HG03432 (cell line): ENCODE measurements around the gene SPTB.

Source experiments
- ATAC-seq: cut with Tn5 transposase; IDR thresholded peaks from one replicate; pipeline ENCODE4 v1.9.1; 2021; ENCODE audit warnings: mild to moderate bottlenecking, moderate library complexity; ENCODE audit not compliant: unreplicated experiment

SPTB gene

GRCh38 chr14:64795211-64795610 is 84.5 kb downstream of the SPTB start:
- no peak for ATAC-seq

DNA sequence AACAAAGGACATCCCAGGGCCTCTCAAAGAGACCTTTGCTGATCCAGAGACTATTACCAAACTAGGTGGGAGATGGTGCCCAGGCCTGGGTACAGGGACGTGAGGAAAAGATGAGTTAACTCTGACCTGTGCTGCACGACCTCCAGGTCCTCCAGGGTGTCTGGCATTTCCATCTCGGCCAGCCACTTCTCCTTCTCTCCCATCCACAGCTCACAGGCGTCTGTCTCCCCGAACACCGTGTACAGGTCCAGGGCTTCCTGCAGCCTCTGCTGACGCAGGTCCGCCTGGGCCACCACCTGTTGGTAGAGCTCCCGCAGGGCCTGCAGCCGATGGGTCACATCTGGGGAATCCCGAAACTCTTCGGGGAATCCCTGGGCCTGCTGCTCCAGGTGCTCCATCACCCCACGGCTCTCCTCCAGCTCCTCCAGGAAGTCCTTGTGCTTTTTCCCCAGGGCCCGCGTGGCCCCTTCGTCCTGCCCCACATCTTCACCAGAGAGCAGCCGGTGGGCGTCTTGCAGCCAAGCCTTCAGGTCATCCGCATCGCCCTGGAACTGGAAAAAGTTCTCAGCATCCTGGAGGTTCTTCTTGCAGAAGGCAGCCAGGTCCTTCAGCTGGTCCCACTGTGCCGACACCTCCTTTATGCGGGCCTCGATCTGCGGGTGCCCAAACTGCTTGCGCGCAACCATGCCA is 86.7 kb downstream of the SPTB start:
- ATAC-seq, result no peak

DNA sequence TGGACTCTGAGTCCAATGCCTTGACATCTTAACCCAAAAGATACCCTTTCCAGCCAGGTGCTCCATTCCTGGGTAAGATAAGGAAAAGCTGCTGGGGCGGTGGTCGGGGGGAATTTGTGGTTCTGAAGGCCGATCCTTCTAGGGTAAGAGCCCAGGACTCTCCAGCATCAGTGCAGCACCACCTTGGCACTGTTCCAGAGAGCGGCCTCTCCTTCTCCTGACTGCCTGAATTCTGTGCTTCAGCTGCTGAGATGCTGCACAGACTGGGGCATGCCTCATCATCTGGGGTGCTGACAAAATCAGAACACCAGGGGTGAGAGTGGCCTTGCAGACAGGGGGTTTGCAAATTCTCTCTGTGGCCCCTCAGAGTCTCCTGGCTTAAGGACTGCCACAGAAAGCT is 87.5 kb downstream of the SPTB start:
- ATAC-seq, result no peak

DNA sequence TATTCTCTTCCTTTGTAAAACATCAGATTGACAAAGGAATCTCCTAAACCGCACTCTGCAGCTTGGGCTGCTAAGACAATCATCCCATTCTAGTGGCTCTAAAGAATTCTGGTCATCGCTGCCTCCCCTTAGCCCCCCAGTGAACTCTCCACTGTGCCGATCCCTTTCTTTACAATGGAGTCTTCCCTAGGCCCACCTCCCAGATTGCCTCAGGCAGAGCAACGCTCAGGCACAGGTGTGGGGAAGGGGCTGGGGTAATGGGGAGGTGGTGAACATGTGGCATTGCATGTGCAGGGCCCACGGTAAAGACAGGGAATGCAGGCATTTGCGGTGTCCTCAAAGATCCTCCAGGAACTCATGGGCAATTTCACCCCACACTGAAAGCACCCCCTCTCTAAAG is 89.2 kb downstream of the SPTB start:
- no peak for ATAC-seq

DNA sequence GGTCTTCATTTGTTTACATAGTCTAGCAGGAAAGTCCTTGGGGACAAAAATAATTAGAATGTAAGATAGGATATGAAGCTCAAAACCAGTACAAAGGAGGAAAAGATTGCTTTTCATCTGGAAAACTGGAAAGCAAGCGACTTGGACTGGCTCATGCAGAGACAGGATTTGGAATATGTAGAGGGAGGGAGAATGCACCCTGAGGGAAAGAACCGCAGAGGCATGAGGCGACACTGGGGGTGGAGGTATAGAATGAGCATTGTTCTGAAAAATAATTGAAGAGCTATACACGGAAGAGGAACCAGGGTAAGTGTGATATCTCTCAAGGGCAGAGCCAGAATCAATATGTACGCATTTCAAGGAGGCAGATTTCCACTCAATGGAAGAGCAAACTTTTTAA is 90.0 kb downstream of the SPTB start:
- ATAC-seq, result no peak

GRCh38 chr14:64788706-64789105 is 91.0 kb downstream of the SPTB start:
- no peak for ATAC-seq

DNA sequence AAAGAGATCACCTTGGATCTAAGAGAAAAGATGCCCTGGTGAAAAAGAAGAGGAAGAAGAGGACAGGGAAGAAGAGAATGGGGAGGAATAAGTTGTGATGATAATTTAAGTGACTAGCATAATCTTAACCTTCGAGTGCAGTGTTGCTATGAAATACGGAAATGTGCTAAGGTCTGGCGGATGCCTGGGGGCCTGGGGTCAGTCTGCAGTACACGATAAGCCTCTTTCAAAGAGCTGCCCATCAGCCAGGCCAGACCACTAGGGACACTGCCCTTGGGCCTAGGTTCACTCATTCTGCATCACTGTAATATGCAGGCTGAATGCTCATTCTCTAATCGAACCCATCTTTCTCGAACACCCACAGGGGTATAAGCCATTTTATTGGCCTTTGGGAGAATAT is 92.1 kb downstream of the SPTB start:
- no peak for ATAC-seq

- no peak for ATAC-seq
Observed at GRCh38 chr14:64786296-64787149, 93.2 kb downstream of the SPTB start.

DNA sequence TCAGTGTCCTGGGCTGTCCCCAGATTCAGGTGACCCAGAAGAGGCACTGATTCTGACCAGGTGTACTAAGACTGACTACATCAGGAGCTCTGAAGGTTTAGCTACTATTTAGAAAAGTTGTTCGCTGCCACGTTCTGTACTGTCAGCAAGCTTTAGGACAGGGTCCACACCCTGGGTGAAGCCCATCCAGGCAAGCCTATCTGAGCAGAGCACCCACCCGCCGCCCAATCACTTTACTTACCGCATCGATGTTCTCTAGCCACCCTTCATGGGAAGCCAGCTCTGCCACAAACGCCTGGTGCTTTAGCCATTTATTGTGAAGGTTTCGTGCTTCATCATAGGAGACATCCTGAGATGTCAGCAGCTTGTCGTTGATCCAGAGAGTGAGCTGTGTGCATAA is 95.7 kb downstream of the SPTB start:
- no peak for ATAC-seq

DNA sequence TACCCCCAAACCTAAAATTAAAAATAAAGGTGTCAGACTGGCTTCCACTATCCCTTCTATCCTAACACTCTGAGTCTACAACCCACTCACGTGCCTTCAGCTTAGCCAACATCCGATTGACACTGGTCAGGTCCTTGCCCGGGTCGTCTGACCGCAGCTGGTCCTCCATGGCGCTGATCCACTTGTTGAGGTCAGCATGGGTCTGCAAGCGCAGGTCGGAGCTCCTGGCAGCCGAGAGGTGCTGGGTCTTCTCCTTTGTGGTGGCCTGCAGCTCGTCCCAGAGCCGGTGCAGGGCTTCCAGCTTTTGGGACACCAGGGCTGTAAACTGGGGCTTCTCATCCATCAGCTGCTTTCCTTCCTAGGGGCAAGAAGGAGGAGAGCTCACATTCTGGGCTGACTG is 97.5 kb downstream of the SPTB start:
- ATAC-seq, result no peak

- ATAC-seq, result no peak
Observed at GRCh38 chr14:64779472-64779871, 100.2 kb downstream of the SPTB start.

- ATAC-seq, result no peak
Observed at GRCh38 chr14:64778104-64778754, 101.5 kb downstream of the SPTB start.

- ATAC-seq, result no peak
Observed at GRCh38 chr14:64777461-64777860, 102.2 kb downstream of the SPTB start.

- no peak for ATAC-seq
Observed at GRCh38 chr14:64775081-64775777, 104.5 kb downstream of the SPTB start.

- no peak for ATAC-seq
Observed at GRCh38 chr14:64774272-64774671, 105.4 kb downstream of the SPTB start.

- ATAC-seq, result no peak
Observed at GRCh38 chr14:64773577-64773976, 106.1 kb downstream of the SPTB start.

- no peak for ATAC-seq
Observed at GRCh38 chr14:64773046-64773445, 106.7 kb downstream of the SPTB start.

GRCh38 chr14:64772397-64772950 is 107.2 kb downstream of the SPTB start:
- no peak for ATAC-seq

DNA sequence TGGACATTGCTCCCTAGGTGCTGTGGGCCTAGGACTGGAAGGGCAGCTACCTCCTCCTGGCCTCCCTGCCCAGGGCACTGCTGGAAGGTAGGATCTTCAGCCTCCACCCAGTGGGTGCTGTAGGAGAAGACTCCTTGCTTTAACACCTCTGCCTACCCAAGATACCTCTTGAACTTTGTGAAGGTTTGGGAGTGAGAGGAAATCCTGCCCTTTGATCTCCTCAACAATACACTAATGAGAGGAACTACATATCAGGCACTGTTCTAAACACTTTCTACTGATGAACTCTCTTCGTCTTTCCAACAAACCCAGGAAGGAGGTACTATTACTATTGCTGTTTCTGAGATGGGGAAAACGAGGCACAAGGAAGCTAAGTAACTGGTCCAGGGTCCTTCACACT is 108.5 kb downstream of the SPTB start:
- no peak for ATAC-seq

DNA sequence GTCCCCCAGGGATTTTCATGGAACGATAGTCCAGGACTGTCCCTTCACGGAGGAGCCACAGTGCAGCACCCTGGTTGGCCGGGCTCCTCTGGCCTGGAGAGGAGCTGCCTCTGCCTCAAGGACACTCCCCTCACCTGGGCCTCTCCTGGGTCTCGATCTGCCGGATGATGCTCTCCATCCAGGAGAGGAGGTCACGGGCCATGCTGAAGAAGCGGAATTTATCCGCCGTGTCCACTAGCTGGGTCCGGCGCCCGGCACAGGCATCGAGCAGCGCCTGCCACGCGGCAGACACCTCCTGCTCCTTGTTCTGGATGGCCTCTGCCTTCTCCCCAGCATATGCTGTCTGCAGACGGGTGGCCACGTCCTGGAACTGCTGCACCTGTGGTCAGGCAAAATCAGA is 109.0 kb downstream of the SPTB start:
- ATAC-seq, result no peak
